GM19193 (cell line): Measurements from ENCODE around the gene PDE4B.

Experiments
- POLR2A ChIP-seq: IDR thresholded peaks from 4 replicates; pipeline ENCODE4 v1.6.1; 2011; ENCODE audit not compliant: insufficient read depth, insufficient read length; ENCODE audit errors: extremely low read depth

The PDE4B gene

GRCh38 chr1:66175098-66175497, 382.4 kb downstream of the PDE4B start:
- no peak for TF ChIP-seq POLR2A

GRCh38 chr1:66175581-66175980, 382.9 kb downstream of the PDE4B start:
- TF ChIP-seq POLR2A = no peak

- TF ChIP-seq POLR2A = no peak
Measured at GRCh38 chr1:66176012-66176715, 383.5 kb downstream of the PDE4B start.

- no peak for TF ChIP-seq POLR2A
Measured at GRCh38 chr1:66176832-66177231, 384.1 kb downstream of the PDE4B start.

- TF ChIP-seq POLR2A = no peak
Measured at GRCh38 chr1:66177510-66177909, 384.8 kb downstream of the PDE4B start.

- TF ChIP-seq POLR2A = no peak
Measured at GRCh38 chr1:66182026-66182425, 389.3 kb downstream of the PDE4B start.

GRCh38 chr1:66182551-66183178, 390.0 kb downstream of the PDE4B start:
- no peak for TF ChIP-seq POLR2A

GRCh38 chr1:66183400-66183799, 390.7 kb downstream of the PDE4B start:
- no peak for TF ChIP-seq POLR2A

GRCh38 chr1:66197120-66197519, 404.4 kb downstream of the PDE4B start:
- no peak for TF ChIP-seq POLR2A

- no peak for TF ChIP-seq POLR2A
Measured at GRCh38 chr1:66197785-66198184, 405.1 kb downstream of the PDE4B start.

GRCh38 chr1:66206563-66207144, 414.0 kb downstream of the PDE4B start:
- TF ChIP-seq POLR2A = no peak

- no peak for TF ChIP-seq POLR2A
Measured at GRCh38 chr1:66207484-66207883, 414.8 kb downstream of the PDE4B start.

GRCh38 chr1:66208632-66209031, 415.9 kb downstream of the PDE4B start:
- TF ChIP-seq POLR2A = no peak

- no peak for TF ChIP-seq POLR2A
Measured at GRCh38 chr1:66210635-66211244, 418.0 kb downstream of the PDE4B start.

- no peak for TF ChIP-seq POLR2A
Measured at GRCh38 chr1:66211521-66211920, 418.8 kb downstream of the PDE4B start.

- TF ChIP-seq POLR2A = no peak
Measured at GRCh38 chr1:66213491-66213890, 420.8 kb downstream of the PDE4B start.
